Stimulated activated CD8-positive, alpha-beta memory T cell treated with anti-CD3 and anti-CD28 coated beads, Interleukin-12 subunit alpha, Interleukin-12 subunit beta, amount 100 ng/mL, for 1 hour (primary cell): ENCODE measurements around the gene HTT-AS.
A peak's percentile ranks its signal among the peaks of the same experiment; 100 is the strongest.
"Not testable (repeated sequence)": the region's sequence is repeated elsewhere in the genome, so short reads cannot be mapped to it uniquely, and the experiment has no call there.

Experiments used
- DNase-seq: peaks from one replicate; pipeline ENCODE4 v3.0.0-alpha.2; 2020; ENCODE audit warnings: low read depth

HTT-AS gene

GRCh38 chr4:3051141-3051897 is 23.0 kb downstream of the HTT-AS start:
- DNase-seq, result not testable (repeated sequence)

- peak; percentile 44 for DNase-seq
These were observed 26.7 kb downstream of the HTT-AS start for GRCh38 chr4:3047464-3048286.

GRCh38 chr4:3046623-3047022 is 27.7 kb downstream of the HTT-AS start:
- DNase-seq, result no peak

- DNase-seq, result no peak
These were observed 28.2 kb downstream of the HTT-AS start for GRCh38 chr4:3046162-3046561.

GRCh38 chr4:3044870-3045819 is 29.2 kb downstream of the HTT-AS start:
- peak; percentile 54 for DNase-seq

GRCh38 chr4:3043282-3044020 is 30.9 kb downstream of the HTT-AS start:
- DNase-seq, result no peak

GRCh38 chr4:3042226-3042625 is 32.1 kb downstream of the HTT-AS start:
- DNase-seq, result no peak

GRCh38 chr4:3041192-3042142 is 32.9 kb downstream of the HTT-AS start:
- no peak for DNase-seq

GRCh38 chr4:3040452-3041191 is 33.7 kb downstream of the HTT-AS start:
- DNase-seq, result no peak

- no peak for DNase-seq
These were observed 34.5 kb downstream of the HTT-AS start for GRCh38 chr4:3039706-3040366.

GRCh38 chr4:3037957-3038461 is 36.3 kb downstream of the HTT-AS start:
- DNase-seq, result no peak

- DNase-seq, result no peak
These were observed 38.0 kb downstream of the HTT-AS start for GRCh38 chr4:3036131-3036952.

GRCh38 chr4:3035674-3036073 is 38.7 kb downstream of the HTT-AS start:
- DNase-seq, result no peak

- DNase-seq, result no peak
These were observed 39.1 kb downstream of the HTT-AS start for GRCh38 chr4:3035249-3035648.

- no peak for DNase-seq
These were observed 40.1 kb downstream of the HTT-AS start for GRCh38 chr4:3034231-3034630.

GRCh38 chr4:3031357-3032082 is 42.8 kb downstream of the HTT-AS start:
- no peak for DNase-seq
